ENCODE results near the gene BIRC6.
A peak's percentile ranks its signal among the peaks of the same experiment; 100 is the strongest.
"Not testable (repeated sequence)": the region's sequence is repeated elsewhere in the genome, so short reads cannot be mapped to it uniquely, and the experiment has no call there.

Gene BIRC6

GRCh38 chr2:32450851-32451250, 94.0 kb downstream of the BIRC6 start:
- no peak for DNase-seq

- no peak for DNase-seq
These were observed 95.7 kb downstream of the BIRC6 start for GRCh38 chr2:32452338-32453064.

- no peak for DNase-seq
These were observed 96.6 kb downstream of the BIRC6 start for GRCh38 chr2:32453242-32454062.

GRCh38 chr2:32455816-32456215, 99.0 kb downstream of the BIRC6 start:
- no peak for DNase-seq

- DNase-seq = no peak
These were observed 100.0 kb downstream of the BIRC6 start for GRCh38 chr2:32456808-32457207.

GRCh38 chr2:32457814-32458213, 101.0 kb downstream of the BIRC6 start:
- no peak for DNase-seq

- DNase-seq = not testable (repeated sequence)
These were observed 104.0 kb downstream of the BIRC6 start for GRCh38 chr2:32460861-32461260.

GRCh38 chr2:32463110-32463509, 106.3 kb downstream of the BIRC6 start:
- DNase-seq = no peak

- no peak for DNase-seq
These were observed 107.6 kb downstream of the BIRC6 start for GRCh38 chr2:32464431-32464830.

GRCh38 chr2:32472605-32473004, 115.8 kb downstream of the BIRC6 start:
- DNase-seq = no peak

- DNase-seq = no peak
These were observed 117.6 kb downstream of the BIRC6 start for GRCh38 chr2:32474381-32474780.

GRCh38 chr2:32478889-32479620, 122.2 kb downstream of the BIRC6 start:
- DNase-seq = peak in 1 of 2 experiments; percentile 24

- DNase-seq = no peak
These were observed 123.2 kb downstream of the BIRC6 start for GRCh38 chr2:32479993-32480392.

- no peak for DNase-seq
These were observed 125.6 kb downstream of the BIRC6 start for GRCh38 chr2:32482471-32482870.

GRCh38 chr2:32484937-32485336, 128.1 kb downstream of the BIRC6 start:
- DNase-seq = peak; percentile 29 to 31

GRCh38 chr2:32485399-32485798, 128.6 kb downstream of the BIRC6 start:
- DNase-seq = no peak

- no peak for DNase-seq
These were observed 132.2 kb downstream of the BIRC6 start for GRCh38 chr2:32489061-32489460.

GRCh38 chr2:32491346-32491745, 134.5 kb downstream of the BIRC6 start:
- DNase-seq = no peak

GRCh38 chr2:32495139-32495538, 138.3 kb downstream of the BIRC6 start:
- DNase-seq = no peak

- DNase-seq = no peak
These were observed 139.8 kb downstream of the BIRC6 start for GRCh38 chr2:32496662-32497061.

GRCh38 chr2:32498306-32498705, 141.5 kb downstream of the BIRC6 start:
- no peak for DNase-seq

GRCh38 chr2:32502941-32503340, 146.1 kb downstream of the BIRC6 start:
- no peak for DNase-seq

- no peak for DNase-seq
These were observed 148.2 kb downstream of the BIRC6 start for GRCh38 chr2:32504877-32505478.

Data from SW 1271 (cell line).